SK-N-MC (cell line): ENCODE results near the gene CDH18.

Source experiments
- EZH2 ChIP-seq: fragments of 200-600 bp; sonication (generic); IDR thresholded peaks from one replicate; pipeline ENCODE4 v1.6.1; 2017; ENCODE audit warnings: antibody characterized with exemption
- POLR2AphosphoS5 ChIP-seq: IDR thresholded peaks from 2 replicates; pipeline ENCODE4 v1.6.1; 2012; ENCODE audit warnings: mild to moderate bottlenecking, low read depth, low read length, borderline replicate concordance

DNA sequence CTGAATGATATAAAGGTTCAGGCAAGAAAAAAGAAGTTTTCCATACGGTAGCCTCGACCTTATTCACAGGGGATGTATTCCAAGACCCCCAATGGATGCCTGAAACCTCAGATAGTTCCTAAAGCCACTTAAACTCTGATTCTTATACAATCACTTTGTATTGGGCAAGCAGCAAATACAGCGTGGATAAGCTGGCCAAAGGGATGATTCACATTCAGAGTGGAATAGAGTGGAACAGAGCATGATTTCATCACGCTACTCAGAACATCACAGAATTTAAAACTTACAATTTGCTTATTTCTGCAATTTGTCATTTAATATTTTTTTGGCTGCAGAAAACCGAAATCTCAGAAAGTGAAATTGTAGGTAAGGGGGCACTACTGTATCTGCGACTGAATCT lies 40.5 kb upstream of the CDH18 start:
- TF ChIP-seq EZH2 (no peak), POLR2AphosphoS5 (no peak)
